MG63 (cell line): ENCODE results near the gene KIF17. TPM values are rescaled to one million over a fixed set of nuclear protein-coding genes. Genes with fewer than 3 reads are reported as not detected.

Experiments used
- DNase-seq: peaks from one replicate; pipeline ENCODE4 v3.0.0-alpha.2; 2020
- H3K27me3 ChIP-seq: fragments of 250-450 bp; sonication (Bioruptor Pico); 2 replicates; pipeline ENCODE4 v1.5.1; 2020; ENCODE audit warnings: mild to moderate bottlenecking, moderate library complexity
- H3K36me3 ChIP-seq: fragments of 250-450 bp; sonication (Bioruptor Pico); 2 replicates; pipeline ENCODE4 v1.5.1; 2020; ENCODE audit warnings: mild to moderate bottlenecking, moderate library complexity
- H3K4me3 ChIP-seq: fragments of 250-450 bp; sonication (Bioruptor Pico); 2 replicates; pipeline ENCODE4 v1.5.1; 2020; ENCODE audit warnings: mild to moderate bottlenecking, moderate library complexity
- H3K9me3 ChIP-seq: fragments of 250-450 bp; sonication (Bioruptor Pico); 2 replicates; pipeline ENCODE4 v1.5.1; 2020; ENCODE audit warnings: mild to moderate bottlenecking, moderate library complexity
- total RNA-seq: library from RNA; depleted of rRNA; stranded (reverse); fragments of >200 nt; shearing (Covaris generic); gene quantifications from 2 replicates; pipeline ENCODE4 v1.2.3, GENCODE V29; 2014; ENCODE audit warnings: low replicate concordance; rRNA removed

Gene KIF17
- 0.03 TPM in 1 of 2 replicates, not detected in the other for total RNA-seq

GRCh38 chr1:20717452-20718342 lies at the start of gene KIF17:
KIF17 (minus strand) TSS chr1:20718007; CDS start chr1:20717706, 301 bp downstream.
- Histone ChIP-seq H3K9me3 (no peaks in the 10 kb centered on the region), H3K36me3 (no peaks in the 10 kb centered on the region), H3K27me3 (no peaks in the 10 kb centered on the region), H3K4me3 (peak within 1 kb of the TSS; percentile 35)
- DNase-seq = peak; percentile 74

GRCh38 chr1:20767271-20767670 lies 49.5 kb upstream of the KIF17 start:
- Histone ChIP-seq H3K9me3 (no peaks in the 10 kb centered on the region), H3K36me3 (peaks cover 95% of the 10 kb centered on the region), H3K27me3 (no peaks in the 10 kb centered on the region), H3K4me3 (no peak overlapping the region)
- DNase-seq = no peak

- H3K27me3 ChIP-seq = no peaks in the 10 kb centered on the region
- no peak for DNase-seq
- H3K4me3 ChIP-seq = no peak overlapping the region
- peaks cover 95% of the 10 kb centered on the region for H3K36me3 ChIP-seq
- no peaks in the 10 kb centered on the region for H3K9me3 ChIP-seq
These were observed 45.6 kb upstream of the KIF17 start for GRCh38 chr1:20763417-20763816.

GRCh38 chr1:20760322-20760721 lies 42.5 kb upstream of the KIF17 start:
- no peak overlapping the region for H3K4me3 ChIP-seq
- H3K36me3 ChIP-seq = peaks cover 95% of the 10 kb centered on the region
- no peaks in the 10 kb centered on the region for H3K9me3 ChIP-seq
- H3K27me3 ChIP-seq = no peaks in the 10 kb centered on the region
- DNase-seq = no peak

- no peak overlapping the region for H3K4me3 ChIP-seq
- no peak for DNase-seq
- no peaks in the 10 kb centered on the region for H3K27me3 ChIP-seq
- H3K9me3 ChIP-seq = no peaks in the 10 kb centered on the region
- peaks cover 62% of the 10 kb centered on the region for H3K36me3 ChIP-seq
These were observed 35.8 kb upstream of the KIF17 start for GRCh38 chr1:20753589-20753988.

- DNase-seq = no peak
- Histone ChIP-seq H3K36me3 (peaks cover 63% of the 10 kb centered on the region), H3K4me3 (no peak overlapping the region), H3K27me3 (no peaks in the 10 kb centered on the region), H3K9me3 (no peaks in the 10 kb centered on the region)
These were observed 33.7 kb upstream of the KIF17 start for GRCh38 chr1:20751462-20751990.

GRCh38 chr1:20742671-20743070 lies 24.9 kb upstream of the KIF17 start:
- Histone ChIP-seq H3K36me3 (peaks cover 93% of the 10 kb centered on the region), H3K9me3 (no peaks in the 10 kb centered on the region), H3K27me3 (no peaks in the 10 kb centered on the region), H3K4me3 (no peak overlapping the region)
- no peak for DNase-seq

- Histone ChIP-seq H3K9me3 (no peaks in the 10 kb centered on the region), H3K4me3 (no peak overlapping the region), H3K36me3 (peaks cover 87% of the 10 kb centered on the region), H3K27me3 (no peaks in the 10 kb centered on the region)
- no peak for DNase-seq
These were observed 23.0 kb upstream of the KIF17 start for GRCh38 chr1:20740781-20741180.

- DNase-seq = no peak
- H3K9me3 ChIP-seq = no peaks in the 10 kb centered on the region
- H3K36me3 ChIP-seq = peaks cover 75% of the 10 kb centered on the region
- H3K27me3 ChIP-seq = no peaks in the 10 kb centered on the region
- H3K4me3 ChIP-seq = no peak overlapping the region
These were observed 21.4 kb upstream of the KIF17 start for GRCh38 chr1:20739225-20739624.

GRCh38 chr1:20735581-20736111 lies 17.8 kb upstream of the KIF17 start:
- Histone ChIP-seq H3K27me3 (no peaks in the 10 kb centered on the region), H3K4me3 (no peak overlapping the region), H3K9me3 (no peaks in the 10 kb centered on the region), H3K36me3 (peaks cover 41% of the 10 kb centered on the region)
- DNase-seq = no peak

- Histone ChIP-seq H3K27me3 (no peaks in the 10 kb centered on the region), H3K4me3 (peak overlapping the region; percentile 49; the same call in 1 of the 2 replicates), H3K9me3 (no peaks in the 10 kb centered on the region), H3K36me3 (peaks cover 23% of the 10 kb centered on the region)
- DNase-seq = no peak
These were observed 15.7 kb upstream of the KIF17 start for GRCh38 chr1:20733360-20733975.

- peak; percentile 93 for DNase-seq
- Histone ChIP-seq H3K27me3 (no peaks in the 10 kb centered on the region), H3K36me3 (peaks cover 17% of the 10 kb centered on the region), H3K9me3 (no peaks in the 10 kb centered on the region), H3K4me3 (peak within 1 kb of the TSS; percentile 49)
These were observed 15.0 kb upstream of the KIF17 start, which contains the start of gene SH2D5 for GRCh38 chr1:20732588-20733359. SH2D5 (minus strand) TSS chr1:20732703; CDS start chr1:20728044, 4,659 bp downstream.

GRCh38 chr1:20732071-20732587 lies 14.3 kb upstream of the KIF17 start:
- peak; percentile 74 for DNase-seq

GRCh38 chr1:20731057-20731991 lies 13.5 kb upstream of the KIF17 start:
- Histone ChIP-seq H3K4me3 (peak overlapping the region; percentile 49; the same call in 1 of the 2 replicates), H3K27me3 (no peaks in the 10 kb centered on the region), H3K9me3 (no peaks in the 10 kb centered on the region), H3K36me3 (peaks cover 4% of the 10 kb centered on the region; the same call in 1 of the 2 replicates)
- DNase-seq = no peak

More at GRCh38 chr1:20732071-20732587, 14.3 kb upstream of the KIF17 start:
- Histone ChIP-seq H3K9me3 (no peaks in the 10 kb centered on the region), H3K27me3 (no peaks in the 10 kb centered on the region), H3K4me3 (peak overlapping the region; percentile 49), H3K36me3 (peaks cover 11% of the 10 kb centered on the region)

- Histone ChIP-seq H3K4me3 (no peak overlapping the region), H3K27me3 (no peaks in the 10 kb centered on the region)
These were observed 12.9 kb upstream of the KIF17 start for GRCh38 chr1:20730690-20731056.

More at GRCh38 chr1:20730690-20731056, 12.9 kb upstream of the KIF17 start:
- no peak for DNase-seq
- peaks cover 4% of the 10 kb centered on the region; the same call in 1 of the 2 replicates for H3K36me3 ChIP-seq
- no peaks in the 10 kb centered on the region for H3K9me3 ChIP-seq
